Measurements from ENCODE around the gene HOPX.

Gene HOPX

DNA sequence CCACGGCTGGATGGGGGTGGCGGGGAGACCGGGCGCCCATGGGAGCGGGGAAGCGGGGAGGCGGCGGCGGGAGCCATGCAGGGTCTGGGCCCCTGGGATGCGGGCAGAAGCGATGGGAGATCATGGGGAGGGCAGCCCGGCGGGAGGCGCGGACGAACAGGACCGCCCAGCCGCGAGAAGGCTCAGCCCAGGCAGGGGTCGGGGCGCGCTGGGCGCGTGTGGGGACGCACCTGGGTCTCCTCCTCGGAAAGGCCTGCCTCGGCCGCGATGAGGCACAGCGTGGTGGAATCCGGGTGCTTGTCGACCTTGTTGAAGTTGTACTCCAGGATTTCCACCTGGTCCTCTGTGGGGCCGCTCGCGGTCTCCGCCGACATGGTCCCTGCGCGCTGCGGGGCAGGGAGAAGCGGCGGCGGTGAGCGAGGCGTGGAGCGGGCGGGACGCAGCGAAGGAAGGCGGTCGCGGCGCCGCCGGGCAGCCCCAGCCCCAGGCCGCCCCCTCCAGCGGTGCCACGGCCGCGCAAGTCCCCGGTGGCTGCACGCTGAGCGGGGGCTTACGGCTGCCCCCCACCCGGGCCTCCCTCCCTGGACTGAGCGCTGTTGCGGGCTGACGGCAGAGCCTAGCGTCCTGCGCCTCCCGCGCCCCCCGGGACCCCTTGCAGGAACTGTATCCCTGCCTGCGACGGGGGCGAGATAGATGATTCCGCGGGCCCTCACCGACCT is 25.3 kb downstream of the HOPX start:
- TF ChIP-seq, protein P1, sequence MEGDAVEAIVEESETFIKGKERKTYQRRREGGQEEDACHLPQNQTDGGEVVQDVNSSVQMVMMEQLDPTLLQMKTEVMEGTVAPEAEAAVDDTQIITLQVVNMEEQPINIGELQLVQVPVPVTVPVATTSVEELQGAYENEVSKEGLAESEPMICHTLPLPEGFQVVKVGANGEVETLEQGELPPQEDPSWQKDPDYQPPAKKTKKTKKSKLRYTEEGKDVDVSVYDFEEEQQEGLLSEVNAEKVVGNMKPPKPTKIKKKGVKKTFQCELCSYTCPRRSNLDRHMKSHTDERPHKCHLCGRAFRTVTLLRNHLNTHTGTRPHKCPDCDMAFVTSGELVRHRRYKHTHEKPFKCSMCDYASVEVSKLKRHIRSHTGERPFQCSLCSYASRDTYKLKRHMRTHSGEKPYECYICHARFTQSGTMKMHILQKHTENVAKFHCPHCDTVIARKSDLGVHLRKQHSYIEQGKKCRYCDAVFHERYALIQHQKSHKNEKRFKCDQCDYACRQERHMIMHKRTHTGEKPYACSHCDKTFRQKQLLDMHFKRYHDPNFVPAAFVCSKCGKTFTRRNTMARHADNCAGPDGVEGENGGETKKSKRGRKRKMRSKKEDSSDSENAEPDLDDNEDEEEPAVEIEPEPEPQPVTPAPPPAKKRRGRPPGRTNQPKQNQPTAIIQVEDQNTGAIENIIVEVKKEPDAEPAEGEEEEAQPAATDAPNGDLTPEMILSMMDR (IDR thresholded peaks at IDR 0.05; ENCODE audit: borderline replicate concordance, insufficient read depth, low read depth, low read length), result no peak
- H3K4me3 ChIP-seq (ENCODE audit: low read depth, low read length), result no peak overlapping the region

DNA sequence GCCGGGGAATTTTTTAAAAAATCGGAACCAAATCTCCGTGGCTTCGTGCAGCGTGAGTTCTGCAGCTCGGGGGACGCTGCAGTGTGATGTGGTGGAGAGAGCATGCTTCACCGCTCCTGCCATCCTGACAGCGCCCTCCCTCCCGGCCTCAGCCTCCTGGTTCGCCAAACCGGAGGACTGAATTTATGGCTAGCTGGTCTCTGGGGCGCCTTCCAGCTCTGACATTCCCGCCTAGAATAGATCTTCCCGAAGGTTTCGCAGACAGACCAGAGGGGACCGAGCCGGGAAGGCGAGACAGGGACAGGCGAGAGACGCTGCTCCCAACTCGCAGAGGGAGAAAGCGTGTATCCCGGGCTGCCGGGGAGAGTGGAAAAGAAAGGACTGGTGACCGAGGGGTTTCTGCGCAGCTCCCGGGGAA is 25.9 kb downstream of the HOPX start:
- no peak overlapping the region for H3K4me3 ChIP-seq (ENCODE audit: low read depth, low read length)
- TF ChIP-seq, protein P1 (IDR thresholded peaks at IDR 0.05; ENCODE audit: borderline replicate concordance, insufficient read depth, low read depth, low read length), result no peak

DNA sequence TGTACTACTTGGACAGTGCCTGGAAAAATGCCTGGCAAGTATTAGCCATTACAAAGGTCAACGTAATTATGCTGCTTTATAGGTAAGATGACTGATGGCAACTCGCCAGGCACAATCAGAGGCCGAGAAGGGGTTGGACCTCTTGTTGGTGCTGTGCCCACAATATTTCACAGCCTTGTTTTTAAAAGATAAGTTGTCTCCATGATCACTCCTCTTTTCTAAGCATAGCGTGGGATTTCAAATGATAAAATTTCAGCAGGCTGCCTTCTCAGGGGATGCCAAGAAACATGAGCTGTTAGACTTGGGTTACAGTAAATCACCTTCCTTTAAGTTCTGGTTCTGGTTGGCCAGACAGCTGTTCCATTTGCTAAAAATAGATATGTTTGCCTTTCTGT is 26.9 kb downstream of the HOPX start:
- TF ChIP-seq, protein P1 (IDR thresholded peaks at IDR 0.05; ENCODE audit: borderline replicate concordance, insufficient read depth, low read depth, low read length), result no peak
- H3K4me3 ChIP-seq (ENCODE audit: low read depth, low read length), result no peak overlapping the region

DNA sequence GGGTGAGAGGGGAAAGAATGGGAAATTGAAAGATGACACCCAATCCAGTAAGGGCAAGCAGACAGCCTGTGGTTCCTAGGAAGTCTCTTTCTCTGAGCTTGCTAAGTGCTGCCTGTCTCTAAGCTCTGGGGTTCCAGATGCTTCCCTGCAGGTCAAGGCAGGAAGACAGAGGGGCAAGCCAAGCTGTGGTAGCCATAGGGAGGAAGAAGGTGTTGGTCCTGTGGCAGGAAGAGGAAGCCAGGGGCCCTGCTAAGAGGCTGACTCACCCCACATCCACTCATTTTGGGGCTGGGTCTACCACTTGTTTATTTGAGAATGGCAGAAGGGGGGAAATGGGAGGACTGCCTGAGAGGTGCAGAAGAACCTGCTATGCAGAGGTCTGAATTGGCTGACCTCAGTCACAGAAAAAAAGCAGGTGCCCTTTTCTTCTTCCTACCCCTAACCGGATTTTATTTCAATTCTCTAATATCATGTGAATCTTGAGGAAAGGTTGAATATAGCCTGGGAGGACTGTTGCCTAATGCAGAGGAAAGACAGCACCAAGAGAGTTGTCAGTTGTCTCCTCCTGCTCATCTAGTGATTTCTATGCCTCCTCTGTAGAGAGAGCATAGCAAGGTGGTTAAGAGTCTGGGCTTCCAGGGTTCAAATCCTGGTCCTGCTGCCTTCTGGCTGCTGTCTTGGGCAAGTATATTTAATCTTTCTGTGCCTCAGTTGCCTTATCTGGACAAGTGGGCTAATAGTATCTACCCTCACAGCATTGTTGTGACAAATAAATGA is 27.4 kb downstream of the HOPX start:
- TF ChIP-seq, protein P1 (IDR thresholded peaks at IDR 0.05; ENCODE audit: borderline replicate concordance, insufficient read depth, low read depth, low read length), result no peak

DNA sequence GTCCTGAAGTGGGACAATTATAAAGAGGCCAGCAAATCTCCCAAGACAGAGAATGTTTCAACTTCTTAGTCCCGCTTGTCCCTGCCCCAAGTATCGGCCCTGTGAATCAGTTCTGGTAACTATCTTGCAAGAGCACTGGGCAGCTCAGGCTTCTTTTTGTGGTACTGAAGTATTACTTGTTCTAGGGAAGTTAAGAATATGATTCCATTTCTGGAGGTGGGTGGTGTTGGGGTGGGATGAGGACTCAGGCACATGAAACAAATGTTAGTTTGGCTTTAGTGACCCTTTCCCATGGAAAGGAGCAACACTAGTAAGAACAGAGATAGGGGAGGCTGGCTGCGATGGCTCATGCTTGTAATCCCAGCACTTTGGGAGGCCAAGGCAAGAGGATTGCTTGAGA is 28.9 kb downstream of the HOPX start:
- TF ChIP-seq, protein P1 (IDR thresholded peaks at IDR 0.05; ENCODE audit: borderline replicate concordance, insufficient read depth, low read depth, low read length), result no peak
- no peak overlapping the region for H3K4me3 ChIP-seq (ENCODE audit: low read depth, low read length)

More for the DNA sequence above, 27.4 kb downstream of the HOPX start:
- no peak overlapping the region for H3K4me3 ChIP-seq (ENCODE audit: low read depth, low read length)

DNA sequence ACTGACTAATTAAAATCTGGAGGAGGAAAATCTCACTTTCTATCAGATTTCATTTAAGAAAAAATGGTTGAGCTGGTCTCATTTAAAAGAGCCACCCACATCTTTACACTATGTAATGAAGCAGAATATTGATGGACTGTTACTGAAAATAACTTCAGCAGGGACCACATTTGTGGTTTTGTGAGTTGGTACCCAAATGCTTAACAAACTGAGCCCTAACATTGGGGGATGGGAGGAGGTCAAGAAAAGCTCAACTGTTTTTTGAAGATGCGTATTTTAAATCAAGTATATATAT is 30.1 kb downstream of the HOPX start:
- no peak overlapping the region for H3K4me3 ChIP-seq (ENCODE audit: low read depth, low read length)
- TF ChIP-seq, protein P1 (IDR thresholded peaks at IDR 0.05; ENCODE audit: borderline replicate concordance, insufficient read depth, low read depth, low read length), result no peak

All from GM12875 (cell line).